ENCODE measurements around the gene PDAP1. TPM values are rescaled to one million over a fixed set of nuclear protein-coding genes. Genes with fewer than 3 reads are reported as not detected.

PDAP1 gene
- total RNA-seq, 1 experiment from 2014 or later: 150 TPM

DNA sequence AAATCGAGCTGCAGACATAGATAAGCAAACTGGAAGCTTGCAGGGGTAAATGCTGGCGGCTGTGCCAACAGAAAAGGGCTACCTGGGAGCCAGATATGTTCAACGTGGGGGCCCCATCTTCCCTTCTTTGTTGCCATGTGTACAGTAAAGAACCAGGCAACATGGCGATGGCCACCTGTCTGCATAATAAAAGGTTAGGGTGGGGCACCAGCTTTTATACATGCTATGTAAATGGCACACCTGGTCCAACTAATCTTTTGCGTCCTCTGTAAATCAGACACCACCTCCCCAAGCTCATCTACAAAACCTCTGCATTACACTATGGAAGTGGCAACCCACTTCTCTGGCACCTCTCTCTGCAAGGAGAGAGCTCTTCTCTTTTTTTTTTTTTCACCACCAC, 14.2 kb upstream of the PDAP1 start:
- Mint-ChIP-seq H3K4me1 (peaks cover 8% of the 10 kb centered on the region in 2 experiments), H3K36me3 (ENCODE audit: insufficient read depth in 1 of 3, low read depth in 3 of 3) (peaks cover 42 to 82% (median 75%) of the 10 kb centered on the region in 3 experiments; a peak in 6 of 7 replicates)
- no peak for DNase-seq

More for the DNA sequence above, 14.2 kb upstream of the PDAP1 start:
- Histone ChIP-seq H2BK20ac (ENCODE audit: low read depth, low read length, poor library complexity, severe bottlenecking) (no peak overlapping the region), H3K9ac (ENCODE audit: extremely low read depth, insufficient read length, low read length) (no peak overlapping the region), H4K20me1 (ENCODE audit: control insufficient read depth, insufficient read depth, insufficient read length) (peaks cover 3% of the 10 kb centered on the region), H3K79me1 (ENCODE audit: insufficient read depth, low read depth, low read length, poor library complexity, severe bottlenecking) (no peaks in the 10 kb centered on the region), H3K56ac (ENCODE audit: insufficient read length, low read depth, low read length) (no peak overlapping the region), H3K4me1 (ENCODE audit: insufficient read depth, low read length) (no peaks in the 10 kb centered on the region), H3K4me2 (ENCODE audit: insufficient read depth, insufficient read length, low read length) (no peak overlapping the region), H3K23me2 (ENCODE audit: insufficient read length, low read depth, low read length, poor library complexity, severe bottlenecking) (no peaks in the 10 kb centered on the region), H4K91ac (ENCODE audit: insufficient read length, low read depth, low read length) (no peak overlapping the region), H3K27me3 (ENCODE audit: insufficient read depth, low read length) (no peaks in the 10 kb centered on the region), H4K8ac (replicated peaks; ENCODE audit: insufficient read length, low read depth, low read length) (no peak overlapping the region), H3K14ac (ENCODE audit: insufficient read depth, low read length) (no peak overlapping the region), H4K5ac (ENCODE audit: insufficient read length, low read depth, low read length) (no peak overlapping the region), H2BK5ac (ENCODE audit: insufficient read length, low read length) (no peak overlapping the region), H2BK15ac (ENCODE audit: low read depth, low read length) (no peak overlapping the region), H3T11ph (ENCODE audit: low read length) (no peak overlapping the region), H3K23ac (ENCODE audit: insufficient read length, low read depth, low read length) (no peak overlapping the region), H3K79me2 (ENCODE audit: insufficient read depth, low read length) (no peaks in the 10 kb centered on the region), H2BK12ac (ENCODE audit: insufficient read length, low read depth, low read length) (no peak overlapping the region), H3K4ac (ENCODE audit: low read depth, low read length) (no peak overlapping the region), H3K18ac (ENCODE audit: insufficient read length, low read depth, low read length) (no peak overlapping the region), H2AK5ac (ENCODE audit: insufficient read length, low read length) (no peak overlapping the region), H2BK120ac (ENCODE audit: low read depth, low read length, poor library complexity, severe bottlenecking) (no peak overlapping the region), H2AFZ (ENCODE audit: low read length) (no peak overlapping the region), H3K27ac (ENCODE audit: insufficient read length, low read depth, low read length) (no peak overlapping the region), H3K9me3 (ENCODE audit: control insufficient read depth, low read depth, low read length) (no peaks in the 10 kb centered on the region)
- no peak overlapping the region for H3K4me3 Mint-ChIP-seq
- no CpG with 5 or more reads among the region's 5 CpGs for WGBS (ENCODE audit: extremely low coverage, insufficient read length, low lambda C conversion rate)
- no peaks in the 10 kb centered on the region for H3K27me3 Mint-ChIP-seq (ENCODE audit: low read depth)
- H3K27ac Mint-ChIP-seq: peak overlapping the region in 2 of 3 experiments; percentile 35 to 66; a peak in 5 of 7 replicates
- H3K9me3 Mint-ChIP-seq: no peaks in the 10 kb centered on the region
- TF ChIP-seq, protein P1, sequence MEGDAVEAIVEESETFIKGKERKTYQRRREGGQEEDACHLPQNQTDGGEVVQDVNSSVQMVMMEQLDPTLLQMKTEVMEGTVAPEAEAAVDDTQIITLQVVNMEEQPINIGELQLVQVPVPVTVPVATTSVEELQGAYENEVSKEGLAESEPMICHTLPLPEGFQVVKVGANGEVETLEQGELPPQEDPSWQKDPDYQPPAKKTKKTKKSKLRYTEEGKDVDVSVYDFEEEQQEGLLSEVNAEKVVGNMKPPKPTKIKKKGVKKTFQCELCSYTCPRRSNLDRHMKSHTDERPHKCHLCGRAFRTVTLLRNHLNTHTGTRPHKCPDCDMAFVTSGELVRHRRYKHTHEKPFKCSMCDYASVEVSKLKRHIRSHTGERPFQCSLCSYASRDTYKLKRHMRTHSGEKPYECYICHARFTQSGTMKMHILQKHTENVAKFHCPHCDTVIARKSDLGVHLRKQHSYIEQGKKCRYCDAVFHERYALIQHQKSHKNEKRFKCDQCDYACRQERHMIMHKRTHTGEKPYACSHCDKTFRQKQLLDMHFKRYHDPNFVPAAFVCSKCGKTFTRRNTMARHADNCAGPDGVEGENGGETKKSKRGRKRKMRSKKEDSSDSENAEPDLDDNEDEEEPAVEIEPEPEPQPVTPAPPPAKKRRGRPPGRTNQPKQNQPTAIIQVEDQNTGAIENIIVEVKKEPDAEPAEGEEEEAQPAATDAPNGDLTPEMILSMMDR (conservative IDR thresholded peaks at IDR 0.05): no peak

All from H9 (cell line).